CD4-positive, alpha-beta T cell (primary cell): Measurements from ENCODE around the gene ZC3H12D. TPM values are rescaled to one million over a fixed set of nuclear protein-coding genes. Genes with fewer than 3 reads are reported as not detected.

ENCODE experiments used
- ATAC-seq: fragments of 200-7000 bp; cut with Tn5 transposase; one replicate; pipeline ENCODE4 v1.10.0; 2022; ENCODE audit warnings: mild to moderate bottlenecking; ENCODE audit not compliant: poor library complexity
- CTCF ChIA-PET: fragments of 350-600 bp; sonication (Branson Sonifier 250); formaldehyde crosslinking; loops from one replicate; lab custom pipeline; 2021; ENCODE audit warnings: antibody characterized with exemption, inconsistent platforms; lab: Charles Lee
- POLR2A ChIA-PET: fragments of 350-600 bp; sonication (Branson Sonifier 250); formaldehyde crosslinking; loops from one replicate; lab custom pipeline; 2021; ENCODE audit warnings: antibody characterized with exemption, inconsistent platforms; lab: Charles Lee
- DNase-seq, 14 experiments: peaks; one replicate each; pipeline ENCODE4 v3.0.0-alpha.2; 2013 to 2020; ENCODE audit warnings: mixed read lengths in 2 of 14
- H3K27ac ChIP-seq, 2 donors: one replicate each; pipeline versions ENCODE4 v1.5.1 to v1.7.0; 2013; ENCODE audit warnings: low read length in 2 of 2, low read depth in 1 of 2, mild to moderate bottlenecking in 1 of 2
- H3K27me3 ChIP-seq, 2 experiments: 1 replicate in 1 of 2; 2 replicates in 1 of 2; pipeline versions ENCODE4 v1.6.1 to v1.7.0; 2013; ENCODE audit warnings: low read length in 2 of 2, control low read depth in 1 of 2, mild to moderate bottlenecking in 1 of 2, moderate library complexity in 1 of 2; ENCODE audit not compliant: insufficient read depth in 2 of 2, control insufficient read depth in 1 of 2
- H3K36me3 ChIP-seq: one replicate; pipeline ENCODE4 v1.6.1; 2013; ENCODE audit warnings: low read length, control low read depth; ENCODE audit not compliant: insufficient read depth
- H3K4me1 ChIP-seq: one replicate; pipeline ENCODE4 v1.6.1; 2013; ENCODE audit warnings: low read length, control low read depth; ENCODE audit not compliant: insufficient read depth
- H3K4me3 ChIP-seq: one replicate; pipeline ENCODE4 v1.5.1; 2013; ENCODE audit warnings: mild to moderate bottlenecking, low read length, moderate library complexity
- H3K9me3 ChIP-seq, 2 experiments: 1 replicate in 1 of 2; 2 replicates in 1 of 2; pipeline versions ENCODE4 v1.6.1 to v1.7.0; 2013; ENCODE audit warnings: low read length in 2 of 2, mild to moderate bottlenecking in 2 of 2, control low read depth in 1 of 2, moderate library complexity in 1 of 2; ENCODE audit not compliant: control insufficient read depth in 1 of 2, insufficient read depth in 1 of 2
- H3K27ac Mint-ChIP-seq: one replicate; pipeline ENCODE4 v1.8.0; 2020; ENCODE audit warnings: mixed read lengths
- H3K27me3 Mint-ChIP-seq: one replicate; pipeline ENCODE4 v1.8.0; 2021; ENCODE audit warnings: mixed read lengths
- H3K36me3 Mint-ChIP-seq: one replicate; pipeline ENCODE4 v1.8.0; 2021; ENCODE audit warnings: low read depth, mixed read lengths
- H3K4me1 Mint-ChIP-seq: one replicate; pipeline ENCODE4 v1.8.0; 2021; ENCODE audit warnings: low read depth, mixed read lengths
- H3K4me3 Mint-ChIP-seq: one replicate; pipeline ENCODE4 v1.8.0; 2020; ENCODE audit warnings: mild to moderate bottlenecking, mixed read lengths
- H3K9me3 Mint-ChIP-seq: one replicate; pipeline ENCODE4 v1.8.0; 2020; ENCODE audit warnings: mixed read lengths
- CTCF ChIP-seq: fragments of 200-600 bp; IDR thresholded peaks from one replicate; pipeline ENCODE4 v1.8.0; 2022; ENCODE audit warnings: antibody characterized with exemption, mild to moderate bottlenecking
- intact Hi-C, 2 experiments: fragments of 100-400 bp; cut with DNase I in 1 of 2; cut with micrococcal nuclease in 1 of 2; formaldehyde crosslinking; loops; one replicate each; pipeline versions ENCODE4 v1.15.1 to v1.9.0; 2023 to 2025; cut with DNase I, micrococcal nuclease
- total RNA-seq, 174 experiments: library from RNA in 2 of 174; stranded (reverse) in 2 of 174; gene quantifications; one replicate each; pipeline ENCODE4 v1.2.3 and lab custom pipeline; 2021 to 2026

Gene ZC3H12D
- total RNA-seq, 2 experiments from 2014 or later: 70.2 to 71.0 TPM

GRCh38 chr6:149436647-149437046 lies 48.2 kb downstream of the ZC3H12D start:
- H3K27me3 Mint-ChIP-seq: no peaks in the 10 kb centered on the region
- Histone ChIP-seq H3K27me3 (no peaks in the 10 kb centered on the region), H3K27ac (no peak overlapping the region), H3K9me3 (no peaks in the 10 kb centered on the region), H3K4me3 (no peak overlapping the region), H3K36me3 (no peaks in the 10 kb centered on the region), H3K4me1 (peaks cover 6% of the 10 kb centered on the region)
- no peak overlapping the region for H3K27ac Mint-ChIP-seq
- H3K4me3 Mint-ChIP-seq: no peak overlapping the region
- ChIA-PET CTCF (interaction anchor here (0.6 kb wide), 1 partner anchor 156 kb away, joined by 4 read pairs; no protein-coding TSS in a partner anchor), POLR2A (no interaction called here)
- H3K36me3 Mint-ChIP-seq: no peaks in the 10 kb centered on the region
- intact Hi-C loops: no loop called here
- no peaks in the 10 kb centered on the region for H3K9me3 Mint-ChIP-seq
- ATAC-seq: no peak
- no peak for TF ChIP-seq CTCF
- H3K4me1 Mint-ChIP-seq: peaks cover 15% of the 10 kb centered on the region
- DNase-seq: no peak

- intact Hi-C loops: no loop called here
- CTCF ChIA-PET: no interaction called here
- no peaks in the 10 kb centered on the region for H3K9me3 ChIP-seq
- ATAC-seq: no peak
- no peak overlapping the region for H3K4me3 ChIP-seq
- Mint-ChIP-seq H3K4me3 (no peak overlapping the region), H3K36me3 (no peaks in the 10 kb centered on the region), H3K9me3 (no peaks in the 10 kb centered on the region), H3K4me1 (peaks cover 15% of the 10 kb centered on the region), H3K27ac (no peak overlapping the region), H3K27me3 (no peaks in the 10 kb centered on the region)
- H3K36me3 ChIP-seq: no peaks in the 10 kb centered on the region
- POLR2A ChIA-PET: no interaction called here
- peaks cover 6% of the 10 kb centered on the region for H3K4me1 ChIP-seq
- no peaks in the 10 kb centered on the region for H3K27me3 ChIP-seq
- DNase-seq: no peak
- no peak overlapping the region for H3K27ac ChIP-seq
- no peak for TF ChIP-seq CTCF
These were observed 48.8 kb downstream of the ZC3H12D start for GRCh38 chr6:149435919-149436586.

- Histone ChIP-seq H3K9me3 (no peaks in the 10 kb centered on the region), H3K4me1 (peaks cover 6% of the 10 kb centered on the region), H3K27ac (no peak overlapping the region), H3K27me3 (no peaks in the 10 kb centered on the region), H3K4me3 (no peak overlapping the region), H3K36me3 (no peaks in the 10 kb centered on the region)
- intact Hi-C loops: loop anchor here (5.0 kb wide), 2 partner anchors 857 to 877 kb away; no protein-coding TSS in a partner anchor
- no peak for TF ChIP-seq CTCF
- no peaks in the 10 kb centered on the region for H3K9me3 Mint-ChIP-seq
- H3K36me3 Mint-ChIP-seq: no peaks in the 10 kb centered on the region
- ChIA-PET POLR2A (interaction anchor here (0.6 kb wide), 1 partner anchor 14 kb away, joined by 3 read pairs; no protein-coding TSS in a partner anchor), CTCF (interaction anchor here (0.5 to 4.2 kb wide), 3 partner anchors 85 to 403 kb away, joined by 3 to 52 read pairs (median 4); no protein-coding TSS in a partner anchor)
- no peaks in the 10 kb centered on the region for H3K27me3 Mint-ChIP-seq
- ATAC-seq: no peak
- no peak overlapping the region for H3K4me3 Mint-ChIP-seq
- no peak for DNase-seq
- H3K4me1 Mint-ChIP-seq: peaks cover 11% of the 10 kb centered on the region
- H3K27ac Mint-ChIP-seq: no peak overlapping the region
These were observed 50.9 kb downstream of the ZC3H12D start for GRCh38 chr6:149433881-149434280.
